Sigmoid colon (tissue), 4 donors: Measurements from ENCODE around the gene DOCK1.

Source experiments
- CTCF ChIP-seq, 4 experiments: fragments of 450-650 bp in 3 of 4; fragments of 200-600 bp in 1 of 4; IDR thresholded peaks; one replicate each; pipeline ENCODE4 v1.5.1; 2016 to 2019; ENCODE audit warnings: antibody characterized with exemption in 4 of 4, mild to moderate bottlenecking in 3 of 4, moderate library complexity in 2 of 4
- EP300 ChIP-seq, 4 donors: sonication (generic); formaldehyde crosslinking; IDR thresholded peaks; one replicate each; pipeline ENCODE4 v1.6.1; 2017; ENCODE audit warnings: antibody characterized with exemption in 4 of 4
- POLR2AphosphoS5 ChIP-seq, 4 donors: sonication (generic); formaldehyde crosslinking; IDR thresholded peaks; one replicate each; pipeline ENCODE4 v1.6.1; 2017; ENCODE audit warnings: antibody characterized with exemption in 4 of 4

- TF ChIP-seq CTCF (IDR thresholded peaks at IDR 0.05) (no peak), EP300 (IDR thresholded peaks at IDR 0.05) (no peak), POLR2AphosphoS5 (IDR thresholded peaks at IDR 0.05) (no peak)
Observed at GRCh38 chr10:126931544-126931943, 26.3 kb downstream of the DOCK1 start.
